ENCODE measurements around the gene ABCC11. TPM values are rescaled to one million over a fixed set of nuclear protein-coding genes. Genes with fewer than 3 reads are reported as not detected.
A peak's percentile ranks its signal among the peaks of the same experiment; 100 is the strongest.

ABCC11 gene
- not detected in 2 replicates for total RNA-seq

GRCh38 chr16:48247311-48247710 is at the start of gene ABCC11:
Gene ABCC11, minus strand, starts transcription at chr16:48247539. Its CDS starts 15,618 bp downstream, at chr16:48231921.
- no peak for DNase-seq (ENCODE audit: low read depth in 2 of 2)

GRCh38 chr16:48295488-48296281 is 48.3 kb upstream of the ABCC11 start:
- DNase-seq (ENCODE audit: low read depth in 2 of 2), result no peak

- no peak for DNase-seq (ENCODE audit: low read depth in 2 of 2)
These were observed 47.4 kb upstream of the ABCC11 start for GRCh38 chr16:48294724-48295123.

GRCh38 chr16:48292452-48292851 is 45.1 kb upstream of the ABCC11 start:
- DNase-seq (ENCODE audit: low read depth in 2 of 2), result no peak

GRCh38 chr16:48291754-48292153 is 44.4 kb upstream of the ABCC11 start:
- no peak for DNase-seq (ENCODE audit: low read depth in 2 of 2)

- DNase-seq (ENCODE audit: low read depth in 2 of 2), result no peak
These were observed 44.0 kb upstream of the ABCC11 start for GRCh38 chr16:48291303-48291702.

GRCh38 chr16:48287239-48287638 is 39.9 kb upstream of the ABCC11 start:
- no peak for DNase-seq (ENCODE audit: low read depth in 2 of 2)

GRCh38 chr16:48284772-48285409 is 37.6 kb upstream of the ABCC11 start:
- DNase-seq (ENCODE audit: low read depth in 2 of 2), result no peak

- DNase-seq (ENCODE audit: low read depth in 2 of 2), result no peak
These were observed 35.4 kb upstream of the ABCC11 start for GRCh38 chr16:48282636-48283263.

GRCh38 chr16:48280546-48280945 is 33.2 kb upstream of the ABCC11 start:
- no peak for DNase-seq (ENCODE audit: low read depth in 2 of 2)

- no peak for DNase-seq (ENCODE audit: low read depth in 2 of 2)
These were observed 31.9 kb upstream of the ABCC11 start for GRCh38 chr16:48279199-48279598.

- DNase-seq (ENCODE audit: low read depth in 2 of 2), result peak in 1 of 2 donors; percentile 14
These were observed 29.8 kb upstream of the ABCC11 start for GRCh38 chr16:48277158-48277557.

GRCh38 chr16:48276102-48276501 is 28.8 kb upstream of the ABCC11 start:
- DNase-seq (ENCODE audit: low read depth in 2 of 2), result peak; percentile 35 to 88

GRCh38 chr16:48274476-48274875 is 27.1 kb upstream of the ABCC11 start:
- DNase-seq (ENCODE audit: low read depth in 2 of 2), result no peak

- DNase-seq (ENCODE audit: low read depth in 2 of 2), result peak in 1 of 2 donors; percentile 24
These were observed 25.6 kb upstream of the ABCC11 start for GRCh38 chr16:48272837-48273421.

GRCh38 chr16:48271728-48272127 is 24.4 kb upstream of the ABCC11 start:
- no peak for DNase-seq (ENCODE audit: low read depth in 2 of 2)

GRCh38 chr16:48269011-48269410 is 21.7 kb upstream of the ABCC11 start:
- DNase-seq (ENCODE audit: low read depth in 2 of 2), result no peak

GRCh38 chr16:48262631-48263030 is 15.3 kb upstream of the ABCC11 start:
- DNase-seq (ENCODE audit: low read depth in 2 of 2), result no peak

GRCh38 chr16:48261569-48261968 is 14.2 kb upstream of the ABCC11 start:
- DNase-seq (ENCODE audit: low read depth in 2 of 2), result no peak

GRCh38 chr16:48256579-48257177 is 9.3 kb upstream of the ABCC11 start:
- no peak for DNase-seq (ENCODE audit: low read depth in 2 of 2)

- no peak for DNase-seq (ENCODE audit: low read depth in 2 of 2)
These were observed 4.7 kb upstream of the ABCC11 start for GRCh38 chr16:48252013-48252412.

Measured in dermis microvascular lymphatic vessel endothelial cell (primary cell).